Ectodermal cell (in vitro differentiated cells): ENCODE data around the gene CCDC91.
"Not testable (repeated sequence)": the region's sequence is repeated elsewhere in the genome, so short reads cannot be mapped to it uniquely, and the experiment has no call there.

Source experiments
- H3K27ac ChIP-seq: 2 replicates; pipeline ENCODE4 v1.7.0; 2013; ENCODE audit warnings: mild to moderate bottlenecking, low read depth, low read length; ENCODE audit not compliant: insufficient read depth, poor library complexity, severe bottlenecking
- H3K27me3 ChIP-seq: 2 replicates; pipeline ENCODE4 v1.7.0; 2013; ENCODE audit warnings: mild to moderate bottlenecking, low read length; ENCODE audit not compliant: insufficient read depth, control insufficient read depth, poor library complexity, severe bottlenecking
- H3K36me3 ChIP-seq: one replicate; pipeline ENCODE4 v1.7.0; 2013; ENCODE audit warnings: low read length; ENCODE audit not compliant: control insufficient read depth, insufficient read depth
- H3K4me1 ChIP-seq: one replicate; pipeline ENCODE4 v1.7.0; 2013; ENCODE audit warnings: low read length; ENCODE audit not compliant: control insufficient read depth, insufficient read depth
- H3K4me3 ChIP-seq: 2 replicates; pipeline ENCODE4 v1.7.0; 2013; ENCODE audit warnings: low read depth, low read length, control low read depth; ENCODE audit not compliant: insufficient read depth
- H3K9me3 ChIP-seq: 2 replicates; pipeline ENCODE4 v1.7.0; 2013; ENCODE audit warnings: mild to moderate bottlenecking, low read length, moderate library complexity; ENCODE audit not compliant: control insufficient read depth
- WGBS, 2 experiments: methylation state at CpG; one replicate each; pipeline ENCODE4 v1.1.7; 2013; ENCODE audit warnings: missing lambda C conversion rate in 2 of 2; 5-methylcytosine and 5-hydroxymethylcytosine counted together

CCDC91 gene

DNA sequence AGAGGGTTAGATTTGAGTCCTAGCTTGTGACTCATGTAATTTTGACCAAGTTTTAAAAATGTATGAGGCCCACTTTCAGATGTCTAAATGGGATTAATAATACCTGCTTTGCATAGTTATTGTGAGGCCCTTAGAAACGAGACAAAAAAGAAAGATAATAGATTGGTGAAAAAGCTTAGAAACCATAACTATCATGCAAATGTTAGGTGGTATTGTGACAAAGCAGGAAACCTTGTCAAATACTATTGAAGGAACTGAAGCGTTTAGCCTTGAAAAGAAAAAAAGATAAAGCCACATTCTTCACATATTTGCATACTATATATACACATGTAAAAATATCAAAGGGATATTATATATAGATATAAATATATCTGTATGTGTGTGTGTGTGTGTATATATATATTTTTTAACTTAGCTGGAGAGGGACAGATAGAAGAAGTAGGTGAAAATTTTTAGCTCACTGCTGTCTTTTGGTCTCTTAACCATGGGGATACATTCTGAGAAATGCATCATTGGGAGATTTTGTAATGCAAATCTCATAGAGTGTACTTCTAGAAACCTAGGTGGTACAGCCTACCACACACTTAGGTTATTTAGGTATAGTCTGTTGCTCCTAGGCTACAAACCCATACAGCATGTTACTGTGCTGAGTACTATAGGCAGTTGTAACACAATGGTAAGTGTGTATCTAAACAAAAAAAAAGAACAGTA lies 270.3 kb downstream of the CCDC91 start:
- H3K4me3 ChIP-seq = no peak overlapping the region
- H3K27ac ChIP-seq = no peak overlapping the region
- H3K36me3 ChIP-seq = no peaks in the 10 kb centered on the region
- 11 to 36% methylated on average over 1 of the region's 2 CpGs for WGBS, 2 experiments
- no peaks in the 10 kb centered on the region for H3K9me3 ChIP-seq
- peaks cover 5% of the 10 kb centered on the region for H3K4me1 ChIP-seq
- H3K27me3 ChIP-seq = no peaks in the 10 kb centered on the region

DNA sequence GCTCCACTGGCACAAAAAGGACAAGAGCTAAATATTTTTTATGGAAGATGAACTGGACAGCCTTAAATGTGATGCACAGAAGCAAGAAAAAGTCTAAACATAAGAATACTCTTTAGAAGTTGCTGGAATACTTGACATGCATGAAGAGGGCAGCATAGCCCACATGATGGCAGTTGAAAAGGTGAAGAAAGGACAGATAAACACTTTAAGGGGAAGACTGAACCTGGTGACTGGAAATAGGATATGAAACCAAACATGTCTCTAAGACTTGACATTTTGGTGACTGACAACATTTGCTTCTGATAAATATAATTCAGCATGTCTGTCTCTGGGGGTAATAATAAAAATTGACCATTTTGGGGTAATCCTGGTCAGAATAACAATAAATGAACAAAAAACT lies 273.1 kb downstream of the CCDC91 start:
- Histone ChIP-seq H3K27me3 (no peaks in the 10 kb centered on the region), H3K4me1 (peaks cover 5% of the 10 kb centered on the region), H3K27ac (no peak overlapping the region), H3K9me3 (no peaks in the 10 kb centered on the region), H3K36me3 (no peaks in the 10 kb centered on the region), H3K4me3 (no peak overlapping the region)

DNA sequence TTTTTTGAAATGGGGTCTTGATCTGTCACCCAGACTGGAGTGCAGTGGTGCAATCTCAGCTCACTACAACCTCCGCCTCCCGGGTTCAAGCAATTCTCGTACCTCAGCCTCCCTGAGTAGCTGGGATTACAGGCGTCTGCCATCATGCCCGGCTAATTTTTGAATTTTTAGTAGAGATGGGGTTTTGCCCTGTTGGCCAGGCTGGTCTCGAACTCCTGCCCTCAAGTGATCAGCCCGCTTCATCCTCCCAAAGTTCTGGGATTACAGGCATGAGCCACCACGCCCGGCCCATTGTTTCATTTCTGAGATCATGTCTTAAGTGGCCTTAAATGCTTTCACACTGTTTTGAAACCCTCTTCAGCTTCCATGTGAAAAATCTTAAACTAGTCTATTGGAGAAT lies 281.5 kb downstream of the CCDC91 start:
- H3K27ac ChIP-seq, H3K27me3 ChIP-seq, H3K4me3 ChIP-seq, H3K4me1 ChIP-seq, H3K36me3 ChIP-seq, H3K9me3 ChIP-seq: not testable (repeated sequence)
- WGBS, 2 experiments = 90 to 93% methylated on average over 9 of the region's 9 CpGs

DNA sequence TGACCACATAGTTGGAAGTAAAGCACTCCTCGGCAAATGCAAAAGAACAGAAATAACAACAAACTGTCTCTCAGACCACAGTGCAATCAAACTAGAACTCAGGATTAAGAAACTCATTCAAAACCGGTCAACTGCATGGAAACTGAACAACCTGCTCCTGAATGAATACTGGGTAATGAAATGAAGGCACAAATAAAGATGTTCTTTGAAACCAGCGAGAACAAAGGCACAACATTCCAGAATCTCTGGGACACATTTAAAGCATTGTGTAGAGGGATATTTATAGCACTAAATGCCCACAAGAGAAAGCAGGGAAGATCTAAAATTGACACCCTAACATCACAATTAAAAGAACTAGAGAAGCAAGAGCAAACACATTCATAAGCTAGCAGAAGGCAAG lies 285.9 kb downstream of the CCDC91 start:
- not testable (repeated sequence) for H3K36me3 ChIP-seq, H3K27me3 ChIP-seq, H3K9me3 ChIP-seq, H3K27ac ChIP-seq, H3K4me3 ChIP-seq, H3K4me1 ChIP-seq
- WGBS, 2 experiments = 50 to 58% methylated on average over 3 of the region's 3 CpGs

DNA sequence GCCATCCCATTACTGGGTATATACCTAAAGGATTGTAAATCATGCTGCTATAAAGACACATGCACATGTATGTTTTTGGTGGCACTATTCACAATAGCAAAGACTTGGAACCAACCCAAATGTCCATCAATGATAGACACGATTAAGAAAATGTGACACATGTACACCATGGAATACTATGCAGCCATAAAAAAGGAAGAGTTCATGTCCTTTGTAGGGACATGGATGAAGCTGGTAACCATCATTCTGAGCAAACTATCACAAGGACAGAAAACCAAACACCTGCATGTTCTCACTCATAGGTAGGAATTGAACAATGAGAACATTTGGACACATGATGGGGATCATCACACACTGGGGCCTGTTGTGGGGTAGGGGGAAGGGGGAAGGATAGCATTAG lies 288.8 kb downstream of the CCDC91 start:
- H3K4me3 ChIP-seq, H3K4me1 ChIP-seq, H3K27ac ChIP-seq, H3K27me3 ChIP-seq, H3K36me3 ChIP-seq, H3K9me3 ChIP-seq: not testable (repeated sequence)
- WGBS, 2 experiments = 89 to 92% methylated on average over 1 of the region's 1 CpG

DNA sequence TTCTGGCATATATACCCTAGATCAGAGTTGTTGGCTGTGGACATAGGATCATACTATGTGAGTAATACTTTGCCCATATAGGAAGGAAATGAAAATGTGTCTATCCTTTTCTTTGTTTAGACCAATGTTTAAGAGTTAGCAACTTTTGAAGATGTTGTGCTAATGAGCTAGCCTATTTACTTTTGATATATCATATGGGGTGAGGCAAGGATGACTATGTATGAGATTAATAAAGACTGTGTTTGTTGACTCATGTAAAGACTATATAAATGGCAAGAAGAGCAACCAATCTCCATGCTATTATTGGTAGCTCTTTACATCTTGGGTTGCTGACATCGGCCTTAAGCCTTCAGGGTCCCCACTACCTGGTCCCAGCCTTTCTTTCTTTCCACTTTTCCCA lies 289.4 kb downstream of the CCDC91 start:
- Histone ChIP-seq H3K27me3 (no peaks in the 10 kb centered on the region), H3K36me3 (no peaks in the 10 kb centered on the region), H3K27ac (no peak overlapping the region), H3K4me1 (no peaks in the 10 kb centered on the region), H3K4me3 (no peak overlapping the region), H3K9me3 (no peaks in the 10 kb centered on the region)
- 89 to 93% methylated on average over 1 of the region's 1 CpG for WGBS, 2 experiments

DNA sequence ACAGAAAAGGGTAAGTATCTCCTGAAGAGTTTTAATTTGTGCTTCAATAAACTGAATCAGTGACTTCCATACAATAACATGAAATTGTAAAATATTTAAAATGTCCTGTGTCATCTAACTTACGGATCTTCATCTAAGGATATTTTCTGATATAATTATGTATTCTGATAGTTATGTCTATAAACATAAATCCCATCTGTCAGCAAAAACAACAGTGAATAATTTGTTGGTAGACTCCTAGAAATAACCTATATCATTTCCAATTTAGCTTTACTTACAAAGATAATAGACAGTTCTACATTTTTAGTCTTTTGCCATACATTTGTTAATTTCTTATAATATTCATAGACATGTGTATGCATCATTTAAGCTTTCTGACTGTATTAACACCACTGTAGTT lies 293.9 kb downstream of the CCDC91 start:
- Histone ChIP-seq H3K9me3 (no peaks in the 10 kb centered on the region), H3K4me1 (no peaks in the 10 kb centered on the region), H3K27me3 (no peaks in the 10 kb centered on the region), H3K27ac (no peak overlapping the region), H3K4me3 (no peak overlapping the region), H3K36me3 (no peaks in the 10 kb centered on the region)
- WGBS, 2 experiments = no CpG with 5 or more reads among the region's 1 CpG

DNA sequence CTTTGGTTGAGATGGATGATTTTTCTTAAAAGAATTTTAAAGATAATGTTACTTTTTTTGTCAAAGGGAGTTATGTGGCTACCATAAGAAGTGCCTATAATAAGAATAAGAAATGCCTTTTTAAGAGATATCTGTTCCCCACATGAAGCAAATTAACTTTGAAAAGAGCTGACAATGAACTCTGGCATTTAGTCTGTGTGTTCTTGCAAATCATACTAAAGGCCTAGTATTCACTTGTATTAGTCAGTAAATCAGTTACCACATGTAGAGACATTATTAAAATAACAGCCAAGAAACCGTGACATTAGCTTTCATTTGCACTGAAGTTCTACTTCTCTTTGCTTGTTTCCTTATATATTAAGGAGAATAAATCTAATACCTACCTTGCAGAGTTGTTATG lies 296.3 kb downstream of the CCDC91 start:
- H3K27me3 ChIP-seq = no peaks in the 10 kb centered on the region
- WGBS, 2 experiments = no CpG with 5 or more reads among the region's 1 CpG

DNA sequence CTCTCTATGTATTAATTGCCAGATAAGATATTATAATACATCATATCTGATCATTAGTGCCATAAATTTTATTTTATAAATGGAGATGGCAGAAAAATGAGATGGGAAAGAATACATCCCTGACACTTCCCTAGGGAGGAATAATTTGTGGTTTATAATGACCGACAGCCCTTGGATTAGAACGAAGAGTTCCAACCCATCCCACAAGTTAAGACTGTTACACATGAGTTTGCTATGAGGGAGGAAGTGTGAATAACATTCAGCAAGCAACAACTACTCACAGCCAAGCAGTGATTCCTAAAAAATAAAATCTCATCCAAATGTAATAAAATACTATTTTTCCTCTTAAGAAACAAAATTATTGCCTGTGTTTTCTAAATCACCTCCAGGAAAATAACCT lies 299.0 kb downstream of the CCDC91 start:
- Histone ChIP-seq H3K27ac (no peak overlapping the region), H3K36me3 (no peaks in the 10 kb centered on the region), H3K4me3 (no peak overlapping the region), H3K9me3 (no peaks in the 10 kb centered on the region), H3K27me3 (no peaks in the 10 kb centered on the region), H3K4me1 (no peaks in the 10 kb centered on the region)
- WGBS, 2 experiments = 83% methylated on average over 1 of the region's 2 CpGs; no CpG with 5 or more reads in 1 of the 2 experiments

More for the DNA sequence above, 296.3 kb downstream of the CCDC91 start:
- Histone ChIP-seq H3K9me3 (no peaks in the 10 kb centered on the region), H3K36me3 (no peaks in the 10 kb centered on the region), H3K4me1 (no peaks in the 10 kb centered on the region), H3K27ac (no peak overlapping the region), H3K4me3 (no peak overlapping the region)

DNA sequence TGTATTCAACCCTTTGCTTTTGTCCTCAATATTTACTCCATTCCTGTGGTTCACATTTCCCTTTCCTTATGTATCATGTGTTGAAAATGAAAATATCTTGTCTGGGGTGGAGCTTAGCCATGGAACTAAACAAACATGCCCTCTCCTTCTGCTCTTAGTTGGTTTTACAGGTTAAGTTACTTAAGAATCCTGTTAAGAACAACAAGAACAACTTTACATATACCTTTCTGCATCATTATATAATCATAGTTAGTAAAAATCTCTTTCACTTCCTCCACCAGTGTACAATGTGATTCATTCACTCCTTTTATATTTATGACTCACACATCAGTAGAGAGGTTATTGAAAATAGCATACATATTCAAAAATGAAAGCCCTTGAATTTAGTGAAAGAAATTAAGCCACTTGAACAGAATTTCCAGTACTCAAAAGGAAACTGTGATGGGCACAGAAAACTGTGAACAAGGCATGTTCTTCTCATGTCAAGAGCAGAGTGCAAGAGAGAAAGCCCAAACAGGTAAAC lies 307.7 kb downstream of the CCDC91 start:
- Histone ChIP-seq H3K27ac (no peak overlapping the region), H3K4me3 (no peak overlapping the region), H3K4me1 (no peaks in the 10 kb centered on the region), H3K36me3 (no peaks in the 10 kb centered on the region), H3K9me3 (no peaks in the 10 kb centered on the region), H3K27me3 (no peaks in the 10 kb centered on the region)

DNA sequence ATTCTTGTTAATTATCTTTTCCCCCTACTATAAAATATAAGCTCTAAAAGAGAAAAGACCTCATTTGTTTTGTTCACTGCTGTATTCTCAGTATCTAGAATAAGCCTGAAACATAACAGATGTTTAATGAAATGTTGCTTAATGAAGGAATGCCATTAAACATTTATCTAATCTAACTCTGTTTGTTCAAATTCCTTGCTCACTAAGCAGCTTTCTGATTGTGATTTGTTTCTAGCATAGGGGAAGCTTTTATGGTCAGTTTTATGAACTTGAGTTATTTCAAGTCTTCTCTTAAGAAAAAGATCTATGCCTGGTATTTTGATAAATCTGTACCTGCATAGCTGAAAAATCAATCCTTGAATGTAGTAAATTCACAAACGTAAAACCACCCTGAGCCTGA lies 308.6 kb downstream of the CCDC91 start:
- no peak overlapping the region for H3K4me3 ChIP-seq
- H3K27me3 ChIP-seq = no peaks in the 10 kb centered on the region
- no peaks in the 10 kb centered on the region for H3K36me3 ChIP-seq
- WGBS, 2 experiments = 86% methylated on average over 1 of the region's 1 CpG; no CpG with 5 or more reads in 1 of the 2 experiments
- no peak overlapping the region for H3K27ac ChIP-seq
- no peaks in the 10 kb centered on the region for H3K4me1 ChIP-seq
- H3K9me3 ChIP-seq = no peaks in the 10 kb centered on the region
